Measurements from ENCODE around the gene RPTOR.

Gene RPTOR

GRCh38 chr17:80821546-80821945, 276.9 kb downstream of the RPTOR start:
- H2AFZ ChIP-seq = no peak overlapping the region
- H3K9me3 ChIP-seq (ENCODE audit: control insufficient read depth, low read length) = no peaks in the 10 kb centered on the region
- TF ChIP-seq CTCF (IDR thresholded peaks at IDR 0.05) = no peak
- no peak overlapping the region for H3K9ac ChIP-seq
- H3K4me2 ChIP-seq (ENCODE audit: low read length) = no peak overlapping the region
- H3K27me3 ChIP-seq (ENCODE audit: control insufficient read depth, insufficient read depth, low read length) = no peaks in the 10 kb centered on the region
- no peaks in the 10 kb centered on the region for H3K4me1 ChIP-seq
- H3K79me2 ChIP-seq = peaks cover 8% of the 10 kb centered on the region
- no peaks in the 10 kb centered on the region for H3K36me3 ChIP-seq (ENCODE audit: control insufficient read depth, insufficient read depth, low read length)
- no peak overlapping the region for H3K4me3 ChIP-seq (ENCODE audit: low read depth, low read length)
- H3K27ac ChIP-seq = no peak overlapping the region

- H2AFZ ChIP-seq = no peak overlapping the region
- H3K4me2 ChIP-seq (ENCODE audit: low read length) = no peak overlapping the region
- no peak overlapping the region for H3K4me3 ChIP-seq (ENCODE audit: low read depth, low read length)
- no peaks in the 10 kb centered on the region for H3K36me3 ChIP-seq (ENCODE audit: control insufficient read depth, insufficient read depth, low read length)
- H3K9me3 ChIP-seq (ENCODE audit: control insufficient read depth, low read length) = no peaks in the 10 kb centered on the region
- no peak overlapping the region for H3K27ac ChIP-seq
- TF ChIP-seq CTCF (IDR thresholded peaks at IDR 0.05) = no peak
- peaks cover 3% of the 10 kb centered on the region for H3K79me2 ChIP-seq
- no peak overlapping the region for H3K9ac ChIP-seq
- no peaks in the 10 kb centered on the region for H3K4me1 ChIP-seq
- no peaks in the 10 kb centered on the region for H3K27me3 ChIP-seq (ENCODE audit: control insufficient read depth, insufficient read depth, low read length)
Measured at GRCh38 chr17:80822021-80822699, 277.5 kb downstream of the RPTOR start.

GRCh38 chr17:80822700-80823410, 278.2 kb downstream of the RPTOR start:
- Histone ChIP-seq H3K4me2 (ENCODE audit: low read length) (no peak overlapping the region), H3K27ac (no peak overlapping the region), H2AFZ (no peak overlapping the region), H3K9ac (no peak overlapping the region), H3K36me3 (ENCODE audit: control insufficient read depth, insufficient read depth, low read length) (no peaks in the 10 kb centered on the region), H3K4me1 (no peaks in the 10 kb centered on the region), H3K79me2 (no peaks in the 10 kb centered on the region), H3K9me3 (ENCODE audit: control insufficient read depth, low read length) (no peaks in the 10 kb centered on the region), H3K4me3 (ENCODE audit: low read depth, low read length) (no peak overlapping the region), H3K27me3 (ENCODE audit: control insufficient read depth, insufficient read depth, low read length) (no peaks in the 10 kb centered on the region)
- TF ChIP-seq CTCF (IDR thresholded peaks at IDR 0.05) = no peak

- Histone ChIP-seq H3K27ac (no peak overlapping the region), H3K4me2 (ENCODE audit: low read length) (no peak overlapping the region), H3K36me3 (ENCODE audit: control insufficient read depth, insufficient read depth, low read length) (no peaks in the 10 kb centered on the region), H3K9me3 (ENCODE audit: control insufficient read depth, low read length) (no peaks in the 10 kb centered on the region), H3K4me1 (no peaks in the 10 kb centered on the region), H3K79me2 (no peaks in the 10 kb centered on the region), H3K27me3 (ENCODE audit: control insufficient read depth, insufficient read depth, low read length) (no peaks in the 10 kb centered on the region), H3K4me3 (ENCODE audit: low read depth, low read length) (no peak overlapping the region), H3K9ac (no peak overlapping the region), H2AFZ (no peak overlapping the region)
- no peak for TF ChIP-seq CTCF (IDR thresholded peaks at IDR 0.05)
Measured at GRCh38 chr17:80824549-80825470, 280.2 kb downstream of the RPTOR start.

All from parathyroid adenoma (tissue), 2 donors.